A549 (cell line): Measurements from ENCODE around the gene BRF1.

ENCODE experiments used
- BHLHE40 ChIP-seq: IDR thresholded peaks from 2 replicates; pipeline ENCODE4 v1.6.1; 2012; ENCODE audit warnings: low read depth, low read length, inconsistent platforms
- CHD4 ChIP-seq: fragments of 200-600 bp; sonication (generic); IDR thresholded peaks from 2 replicates; pipeline ENCODE4 v1.6.1; 2016; ENCODE audit warnings: antibody characterized with exemption, mild to moderate bottlenecking, borderline replicate concordance
- CTCF ChIP-seq: fragments of >200 bp; sonication (Bioruptor Twin); formaldehyde crosslinking; IDR thresholded peaks from 3 replicates; pipeline ENCODE4 v1.5.1; 2016
- GATA3 ChIP-seq: IDR thresholded peaks from 2 replicates; pipeline ENCODE4 v1.6.1; 2012; ENCODE audit warnings: borderline replicate concordance
- HMGXB4 ChIP-seq: fragments of 250-450 bp; sonication (Bioruptor Pico); IDR thresholded peaks from 2 replicates; pipeline ENCODE4 v1.5.0; 2021; ENCODE audit warnings: mild to moderate bottlenecking, moderate library complexity, borderline replicate concordance
- HOXA7 ChIP-seq: fragments of 250-450 bp; sonication (Bioruptor Pico); IDR thresholded peaks from 2 replicates; pipeline ENCODE4 v1.5.0; 2020; ENCODE audit warnings: mild to moderate bottlenecking, moderate library complexity
- JUNB ChIP-seq: fragments of >200 bp; sonication (Bioruptor Twin); formaldehyde crosslinking; IDR thresholded peaks from 2 replicates; pipeline ENCODE4 v1.6.1; 2016
- MAFK ChIP-seq: fragments of 450-650 bp; IDR thresholded peaks from 2 replicates; pipeline ENCODE4 v1.6.1; 2014; ENCODE audit not compliant: partially characterized antibody
- MAZ ChIP-seq: fragments of 150-350 bp; IDR thresholded peaks from 2 replicates; pipeline ENCODE4 v1.6.1; 2014; ENCODE audit warnings: antibody characterized with exemption, low read depth, low read length, borderline replicate concordance
- NPAS2 ChIP-seq: fragments of 250-450 bp; sonication (Bioruptor Pico); IDR thresholded peaks from 2 replicates; pipeline ENCODE4 v1.8.0; 2022; ENCODE audit warnings: mild to moderate bottlenecking, moderate library complexity, borderline replicate concordance
- POLR2A ChIP-seq: IDR thresholded peaks from 2 replicates; pipeline ENCODE4 v1.6.1; 2012; ENCODE audit warnings: mild to moderate bottlenecking, low read length
- RFX5 ChIP-seq: fragments of 450-650 bp; IDR thresholded peaks from 2 replicates; pipeline ENCODE4 v1.7.1; 2014; ENCODE audit warnings: antibody characterized with exemption, mild to moderate bottlenecking, moderate library complexity
- TF ChIP-seq, protein P1 (sequence below): fragments of 150-350 bp; IDR thresholded peaks from 2 replicates; pipeline ENCODE4 v1.6.1; 2014; ENCODE audit warnings: low read depth, mild to moderate bottlenecking, low read length

GRCh38 chr14:105223260-105223659 is 77.5 kb downstream of the BRF1 start:
- TF ChIP-seq CTCF (no peak), POLR2A (no peak), MAZ (no peak), GATA3 (no peak), HMGXB4 (CRISPR knock-in tag) (no peak), BHLHE40 (no peak), JUNB (no peak), HOXA7 (CRISPR knock-in tag) (no peak), MAFK (no peak), RFX5 (no peak), CHD4 (no peak), NPAS2 (CRISPR knock-in tag) (no peak)
- TF ChIP-seq, protein P1, sequence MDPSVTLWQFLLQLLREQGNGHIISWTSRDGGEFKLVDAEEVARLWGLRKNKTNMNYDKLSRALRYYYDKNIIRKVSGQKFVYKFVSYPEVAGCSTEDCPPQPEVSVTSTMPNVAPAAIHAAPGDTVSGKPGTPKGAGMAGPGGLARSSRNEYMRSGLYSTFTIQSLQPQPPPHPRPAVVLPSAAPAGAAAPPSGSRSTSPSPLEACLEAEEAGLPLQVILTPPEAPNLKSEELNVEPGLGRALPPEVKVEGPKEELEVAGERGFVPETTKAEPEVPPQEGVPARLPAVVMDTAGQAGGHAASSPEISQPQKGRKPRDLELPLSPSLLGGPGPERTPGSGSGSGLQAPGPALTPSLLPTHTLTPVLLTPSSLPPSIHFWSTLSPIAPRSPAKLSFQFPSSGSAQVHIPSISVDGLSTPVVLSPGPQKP: no peak
